Measurements from ENCODE around the gene GCG.

GCG gene

GRCh38 chr2:162152147-162152546 is at the start of gene GCG:
TSS of gene GCG (minus strand) at chr2:162152247. CDS start at chr2:162149178, 3,069 bp downstream.
- no peak for DNase-seq (ENCODE audit: low read depth in 2 of 2)

- no peak for DNase-seq (ENCODE audit: low read depth in 2 of 2)
These were observed 48.6 kb upstream of the GCG start for GRCh38 chr2:162200636-162201035.

GRCh38 chr2:162199913-162200312 is 47.9 kb upstream of the GCG start:
- no peak for DNase-seq (ENCODE audit: low read depth in 2 of 2)

- DNase-seq (ENCODE audit: low read depth in 2 of 2): no peak
These were observed 46.2 kb upstream of the GCG start for GRCh38 chr2:162198239-162198638.

- no peak for DNase-seq (ENCODE audit: low read depth in 2 of 2)
These were observed 45.2 kb upstream of the GCG start for GRCh38 chr2:162197069-162197825.

- DNase-seq (ENCODE audit: low read depth in 2 of 2): no peak
These were observed 44.6 kb upstream of the GCG start for GRCh38 chr2:162196638-162197037.

- DNase-seq (ENCODE audit: low read depth in 2 of 2): no peak
These were observed 36.4 kb upstream of the GCG start for GRCh38 chr2:162188451-162188850.

GRCh38 chr2:162185541-162186232 is 33.6 kb upstream of the GCG start:
- no peak for DNase-seq (ENCODE audit: low read depth in 2 of 2)

GRCh38 chr2:162184821-162185450 is 32.9 kb upstream of the GCG start:
- no peak for DNase-seq (ENCODE audit: low read depth in 2 of 2)

- no peak for DNase-seq (ENCODE audit: low read depth in 2 of 2)
These were observed 32.3 kb upstream of the GCG start for GRCh38 chr2:162184359-162184758.

GRCh38 chr2:162182395-162182794 is 30.3 kb upstream of the GCG start:
- no peak for DNase-seq (ENCODE audit: low read depth in 2 of 2)

GRCh38 chr2:162177301-162177700 is 25.3 kb upstream of the GCG start:
- DNase-seq (ENCODE audit: low read depth in 2 of 2): no peak

GRCh38 chr2:162175714-162176113 is 23.7 kb upstream of the GCG start:
- DNase-seq (ENCODE audit: low read depth in 2 of 2): no peak

GRCh38 chr2:162174746-162175145 is 22.7 kb upstream of the GCG start:
- DNase-seq (ENCODE audit: low read depth in 2 of 2): no peak

- DNase-seq (ENCODE audit: low read depth in 2 of 2): no peak
These were observed 20.8 kb upstream of the GCG start for GRCh38 chr2:162172802-162173370.

- DNase-seq (ENCODE audit: low read depth in 2 of 2): no peak
These were observed 14.7 kb upstream of the GCG start for GRCh38 chr2:162166745-162167144.

- DNase-seq (ENCODE audit: low read depth in 2 of 2): no peak
These were observed 14.1 kb upstream of the GCG start for GRCh38 chr2:162166174-162166573.

GRCh38 chr2:162164802-162165201 is 12.8 kb upstream of the GCG start:
- DNase-seq (ENCODE audit: low read depth in 2 of 2): no peak

GRCh38 chr2:162159446-162159845 is 7.4 kb upstream of the GCG start:
- DNase-seq (ENCODE audit: low read depth in 2 of 2): no peak

- DNase-seq (ENCODE audit: low read depth in 2 of 2): no peak
These were observed 4.1 kb upstream of the GCG start for GRCh38 chr2:162156149-162156548.

- no peak for DNase-seq (ENCODE audit: low read depth in 2 of 2)
These were observed 3.0 kb upstream of the GCG start for GRCh38 chr2:162155093-162155492.

- peak; percentile 21 to 44 for DNase-seq (ENCODE audit: low read depth in 2 of 2)
These were observed 1.7 kb upstream of the GCG start for GRCh38 chr2:162153608-162154224.

Data from stimulated activated CD4-positive, alpha-beta T cell treated with anti-CD3 and anti-CD28 coated beads, Interleukin-1b, Interleukin-23, amount 100 ng/mL, for 4 hours (primary cell).